BE2C (cell line): ENCODE results near the gene DGKI.

Source experiments
- DNase-seq: peaks from one replicate; pipeline ENCODE4 v3.0.0-alpha.2; 2020
- H3K27me3 ChIP-seq: fragments of 250-450 bp; sonication (Bioruptor Pico); 2 replicates; pipeline ENCODE4 v1.5.1; 2020; ENCODE audit warnings: mild to moderate bottlenecking
- H3K36me3 ChIP-seq: fragments of 250-450 bp; sonication (Bioruptor Pico); 2 replicates; pipeline ENCODE4 v1.5.1; 2020; ENCODE audit warnings: mild to moderate bottlenecking
- H3K4me1 ChIP-seq: fragments of 250-450 bp; sonication (Bioruptor Pico); 2 replicates; pipeline ENCODE4 v1.5.1; 2020
- H3K4me3 ChIP-seq: 2 replicates; pipeline ENCODE4 v1.5.1; 2011; ENCODE audit warnings: low read depth, low read length
- H3K9me3 ChIP-seq: fragments of 250-450 bp; sonication (Bioruptor Pico); 2 replicates; pipeline ENCODE4 v1.5.1; 2020
- TF ChIP-seq, protein P1 (sequence below): IDR thresholded peaks from 2 replicates; pipeline ENCODE4 v1.5.1; 2012; ENCODE audit warnings: mild to moderate bottlenecking, low read depth, low read length

DGKI gene

DNA sequence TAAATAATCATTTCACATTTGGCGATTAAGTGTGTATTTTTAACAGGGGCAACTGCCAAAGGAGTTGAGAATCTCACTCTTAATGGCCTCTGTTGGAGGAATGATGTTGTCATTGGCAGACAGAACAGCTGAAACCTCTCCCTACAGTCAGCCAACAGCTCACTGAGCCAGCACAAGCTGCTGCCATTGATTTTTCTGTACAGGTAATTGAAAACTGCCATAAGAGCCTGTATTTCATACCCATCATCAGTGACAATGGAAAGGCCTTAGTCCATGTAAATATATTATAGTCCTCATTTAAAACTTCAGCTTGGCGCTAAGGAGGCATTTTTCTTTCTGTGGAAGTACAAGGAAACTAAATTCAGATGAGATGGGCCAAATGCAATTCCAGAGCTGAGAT lies 475.2 kb downstream of the DGKI start:
- no peaks in the 10 kb centered on the region for H3K27me3 ChIP-seq
- TF ChIP-seq, protein P1, sequence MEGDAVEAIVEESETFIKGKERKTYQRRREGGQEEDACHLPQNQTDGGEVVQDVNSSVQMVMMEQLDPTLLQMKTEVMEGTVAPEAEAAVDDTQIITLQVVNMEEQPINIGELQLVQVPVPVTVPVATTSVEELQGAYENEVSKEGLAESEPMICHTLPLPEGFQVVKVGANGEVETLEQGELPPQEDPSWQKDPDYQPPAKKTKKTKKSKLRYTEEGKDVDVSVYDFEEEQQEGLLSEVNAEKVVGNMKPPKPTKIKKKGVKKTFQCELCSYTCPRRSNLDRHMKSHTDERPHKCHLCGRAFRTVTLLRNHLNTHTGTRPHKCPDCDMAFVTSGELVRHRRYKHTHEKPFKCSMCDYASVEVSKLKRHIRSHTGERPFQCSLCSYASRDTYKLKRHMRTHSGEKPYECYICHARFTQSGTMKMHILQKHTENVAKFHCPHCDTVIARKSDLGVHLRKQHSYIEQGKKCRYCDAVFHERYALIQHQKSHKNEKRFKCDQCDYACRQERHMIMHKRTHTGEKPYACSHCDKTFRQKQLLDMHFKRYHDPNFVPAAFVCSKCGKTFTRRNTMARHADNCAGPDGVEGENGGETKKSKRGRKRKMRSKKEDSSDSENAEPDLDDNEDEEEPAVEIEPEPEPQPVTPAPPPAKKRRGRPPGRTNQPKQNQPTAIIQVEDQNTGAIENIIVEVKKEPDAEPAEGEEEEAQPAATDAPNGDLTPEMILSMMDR: no peak

DNA sequence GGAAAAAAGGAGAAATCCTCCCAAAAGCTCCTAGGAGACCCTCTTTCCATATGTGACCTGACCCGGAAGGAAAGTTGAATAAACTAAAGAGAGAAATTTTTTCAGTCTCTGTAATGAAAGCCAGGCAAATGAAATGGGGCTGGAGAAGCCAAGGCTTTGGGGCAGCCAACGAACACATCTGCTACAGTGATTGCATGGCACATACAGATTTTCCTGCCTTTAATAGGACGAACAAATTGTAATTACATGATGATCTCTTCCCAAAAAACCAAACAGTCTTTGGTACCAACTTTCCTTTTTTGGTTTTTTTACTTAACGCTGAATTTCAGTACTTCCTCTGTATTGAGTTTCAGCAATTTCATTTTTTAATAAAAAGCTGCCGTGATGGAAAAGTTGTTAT lies 479.8 kb downstream of the DGKI start:
- H3K36me3 ChIP-seq: no peaks in the 10 kb centered on the region
- DNase-seq: no peak
- no peaks in the 10 kb centered on the region for H3K9me3 ChIP-seq
- no peaks in the 10 kb centered on the region for H3K27me3 ChIP-seq
- H3K4me3 ChIP-seq: no peak overlapping the region
- TF ChIP-seq, protein P1: no peak
- no peaks in the 10 kb centered on the region for H3K4me1 ChIP-seq

More for the DNA sequence above, 475.2 kb downstream of the DGKI start:
- Histone ChIP-seq H3K4me3 (no peak overlapping the region), H3K4me1 (no peaks in the 10 kb centered on the region), H3K9me3 (no peaks in the 10 kb centered on the region), H3K36me3 (no peaks in the 10 kb centered on the region)
- DNase-seq: no peak

- Histone ChIP-seq H3K27me3 (no peaks in the 10 kb centered on the region), H3K4me1 (no peaks in the 10 kb centered on the region), H3K4me3 (no peak overlapping the region), H3K9me3 (peaks cover 11% of the 10 kb centered on the region), H3K36me3 (no peaks in the 10 kb centered on the region)
- DNase-seq: no peak
- TF ChIP-seq, protein P1: no peak
These were observed 483.1 kb downstream of the DGKI start for GRCh38 chr7:137363683-137364082.

- H3K4me1 ChIP-seq: no peaks in the 10 kb centered on the region
- H3K27me3 ChIP-seq: no peaks in the 10 kb centered on the region
- TF ChIP-seq, protein P1: no peak
- H3K9me3 ChIP-seq: peaks cover 11% of the 10 kb centered on the region
- H3K36me3 ChIP-seq: no peaks in the 10 kb centered on the region
- no peak overlapping the region for H3K4me3 ChIP-seq
- no peak for DNase-seq
These were observed 486.6 kb downstream of the DGKI start for GRCh38 chr7:137360087-137360679.

GRCh38 chr7:137354961-137355360 lies 491.8 kb downstream of the DGKI start:
- peaks cover 4% of the 10 kb centered on the region for H3K9me3 ChIP-seq
- H3K36me3 ChIP-seq: no peaks in the 10 kb centered on the region
- TF ChIP-seq, protein P1: no peak
- H3K27me3 ChIP-seq: no peaks in the 10 kb centered on the region
- no peaks in the 10 kb centered on the region for H3K4me1 ChIP-seq
- no peak overlapping the region for H3K4me3 ChIP-seq
- no peak for DNase-seq

- no peaks in the 10 kb centered on the region for H3K36me3 ChIP-seq
- DNase-seq: peak; percentile 31
- TF ChIP-seq, protein P1: no peak
- no peak overlapping the region for H3K4me3 ChIP-seq
- no peaks in the 10 kb centered on the region for H3K27me3 ChIP-seq
- peaks cover 4% of the 10 kb centered on the region for H3K9me3 ChIP-seq
- H3K4me1 ChIP-seq: no peaks in the 10 kb centered on the region
These were observed 492.4 kb downstream of the DGKI start for GRCh38 chr7:137354396-137354795.
